OCI-LY3 (cell line): ENCODE measurements around the gene SAE1.
A peak's percentile ranks its signal among the peaks of the same experiment; 100 is the strongest.

ENCODE experiments used
- H2AFZ ChIP-seq: fragments of 200-600, 300-600 bp; shearing (Covaris generic); 2 replicates; pipeline ENCODE4 v1.6.0; 2014; ENCODE audit warnings: antibody characterized with exemption, low read depth, low read length
- H3K27ac ChIP-seq: fragments of 200-600, 300-600 bp; sonication (generic); 2 replicates; pipeline ENCODE4 v1.5.1; 2014; ENCODE audit warnings: mild to moderate bottlenecking, low read length, moderate library complexity, mixed read lengths
- H3K27me3 ChIP-seq: fragments of 200-600, 300-600 bp; sonication (generic); 2 replicates; pipeline ENCODE4 v1.6.1; 2014; ENCODE audit warnings: low read depth, low read length, mixed read lengths
- H3K36me3 ChIP-seq: fragments of 200-600, 300-600 bp; sonication (generic); replicated peaks from 2 replicates; pipeline ENCODE3; 2014; ENCODE audit warnings: low read depth, low read length, mixed read lengths
- H3K4me1 ChIP-seq: fragments of 300-600, 200-600 bp; sonication (generic); 2 replicates; pipeline ENCODE4 v1.6.1; 2014; ENCODE audit warnings: low read length, mixed read lengths
- H3K4me2 ChIP-seq: fragments of 200-600, 300-600 bp; sonication (generic); 2 replicates; pipeline ENCODE4 v1.6.1; 2014; ENCODE audit warnings: low read length, mixed read lengths
- H3K4me3 ChIP-seq: fragments of 300-600, 200-600 bp; sonication (generic); 2 replicates; pipeline ENCODE4 v1.5.1; 2014; ENCODE audit warnings: antibody characterized with exemption, mild to moderate bottlenecking, low read length, moderate library complexity
- H3K79me2 ChIP-seq: fragments of 300-600, 200-600 bp; shearing (Covaris generic); 2 replicates; pipeline ENCODE4 v1.6.1; 2014; ENCODE audit warnings: mild to moderate bottlenecking, low read length, mixed read lengths
- H3K9ac ChIP-seq: fragments of 300-600, 200-600 bp; shearing (Covaris generic); 2 replicates; pipeline ENCODE4 v1.6.0; 2014; ENCODE audit warnings: mild to moderate bottlenecking, low read length, moderate library complexity
- H3K9me3 ChIP-seq: fragments of 200-600, 300-600 bp; shearing (Covaris generic); 2 replicates; pipeline ENCODE4 v1.6.1; 2014; ENCODE audit warnings: low read length, mixed read lengths; ENCODE audit not compliant: insufficient read depth
- H4K20me1 ChIP-seq: fragments of 200-600, 300-600 bp; sonication (generic); 2 replicates; pipeline ENCODE4 v1.6.1; 2016; ENCODE audit warnings: low read length, mixed read lengths; ENCODE audit not compliant: insufficient read depth
- CTCF ChIP-seq: fragments of 200-600, 300-600 bp; sonication (generic); IDR thresholded peaks from 2 replicates; pipeline ENCODE4 v1.5.1; 2014; ENCODE audit warnings: antibody characterized with exemption, low read length, low read depth
- EZH2phosphoT487 ChIP-seq: fragments of 200-600 bp; shearing (Covaris generic); IDR thresholded peaks from 2 replicates; pipeline ENCODE4 v1.6.1; 2018; ENCODE audit warnings: antibody characterized with exemption, mixed run types, low read depth

The SAE1 gene

GRCh38 chr19:47210689-47211316 is 80.2 kb downstream of the SAE1 start:
- Histone ChIP-seq H2AFZ (no peak overlapping the region), H3K4me1 (peaks cover 12% of the 10 kb centered on the region), H3K27ac (peak overlapping the region; percentile 47), H3K36me3 (peaks cover 35% of the 10 kb centered on the region), H4K20me1 (no peaks in the 10 kb centered on the region), H3K4me2 (peak overlapping the region; percentile 33; the same call in 1 of the 2 replicates), H3K4me3 (no peak overlapping the region), H3K27me3 (no peaks in the 10 kb centered on the region), H3K9ac (no peak overlapping the region), H3K9me3 (no peaks in the 10 kb centered on the region), H3K79me2 (no peaks in the 10 kb centered on the region)
- TF ChIP-seq CTCF (peak; percentile 80), EZH2phosphoT487 (no peak)

GRCh38 chr19:47215581-47215980 is 84.9 kb downstream of the SAE1 start:
- H3K9ac ChIP-seq = no peak overlapping the region
- peaks cover 5% of the 10 kb centered on the region for H3K4me1 ChIP-seq
- H4K20me1 ChIP-seq = no peaks in the 10 kb centered on the region
- H3K27me3 ChIP-seq = no peaks in the 10 kb centered on the region
- peaks cover 7% of the 10 kb centered on the region for H3K36me3 ChIP-seq
- H3K4me3 ChIP-seq = no peak overlapping the region
- H3K4me2 ChIP-seq = no peak overlapping the region
- no peak overlapping the region for H3K27ac ChIP-seq
- no peaks in the 10 kb centered on the region for H3K9me3 ChIP-seq
- TF ChIP-seq CTCF (no peak), EZH2phosphoT487 (no peak)
- no peaks in the 10 kb centered on the region for H3K79me2 ChIP-seq
- H2AFZ ChIP-seq = no peak overlapping the region

GRCh38 chr19:47221080-47221841 is 90.6 kb downstream of the SAE1 start:
- Histone ChIP-seq H3K27ac (no peak overlapping the region), H3K9ac (no peak overlapping the region), H4K20me1 (peaks cover 18% of the 10 kb centered on the region), H3K4me2 (no peak overlapping the region), H2AFZ (no peak overlapping the region), H3K79me2 (peaks cover 10% of the 10 kb centered on the region; the same call in 1 of the 2 replicates), H3K27me3 (no peaks in the 10 kb centered on the region), H3K4me3 (no peak overlapping the region), H3K4me1 (peaks cover 7% of the 10 kb centered on the region), H3K9me3 (no peaks in the 10 kb centered on the region), H3K36me3 (peaks cover 24% of the 10 kb centered on the region)
- no peak for TF ChIP-seq EZH2phosphoT487
- no peak for TF ChIP-seq CTCF

GRCh38 chr19:47221890-47222289 is 91.3 kb downstream of the SAE1 start:
- H3K4me3 ChIP-seq = no peak overlapping the region
- no peak overlapping the region for H3K9ac ChIP-seq
- H2AFZ ChIP-seq = no peak overlapping the region
- H3K9me3 ChIP-seq = no peaks in the 10 kb centered on the region
- peaks cover 18% of the 10 kb centered on the region for H4K20me1 ChIP-seq
- no peak overlapping the region for H3K27ac ChIP-seq
- H3K27me3 ChIP-seq = no peaks in the 10 kb centered on the region
- TF ChIP-seq EZH2phosphoT487 (no peak), CTCF (no peak)
- H3K79me2 ChIP-seq = peaks cover 15% of the 10 kb centered on the region
- H3K4me2 ChIP-seq = no peak overlapping the region
- peaks cover 12% of the 10 kb centered on the region for H3K4me1 ChIP-seq
- peaks cover 24% of the 10 kb centered on the region for H3K36me3 ChIP-seq
